GM20431 (cell line): Measurements from ENCODE around the gene LMBR1L.
"Not testable (repeated sequence)": the region's sequence is repeated elsewhere in the genome, so short reads cannot be mapped to it uniquely, and the experiment has no call there.

Source experiments
- in situ Hi-C: fragments of 300-500 bp; cut with MseI, MboI; formaldehyde crosslinking; loops from one replicate; pipeline ENCODE4 v1.15.0; 2020; ENCODE audit warnings: low sequenced_read_pairs; ENCODE audit not compliant: unreplicated experiment

The LMBR1L gene, protein sequence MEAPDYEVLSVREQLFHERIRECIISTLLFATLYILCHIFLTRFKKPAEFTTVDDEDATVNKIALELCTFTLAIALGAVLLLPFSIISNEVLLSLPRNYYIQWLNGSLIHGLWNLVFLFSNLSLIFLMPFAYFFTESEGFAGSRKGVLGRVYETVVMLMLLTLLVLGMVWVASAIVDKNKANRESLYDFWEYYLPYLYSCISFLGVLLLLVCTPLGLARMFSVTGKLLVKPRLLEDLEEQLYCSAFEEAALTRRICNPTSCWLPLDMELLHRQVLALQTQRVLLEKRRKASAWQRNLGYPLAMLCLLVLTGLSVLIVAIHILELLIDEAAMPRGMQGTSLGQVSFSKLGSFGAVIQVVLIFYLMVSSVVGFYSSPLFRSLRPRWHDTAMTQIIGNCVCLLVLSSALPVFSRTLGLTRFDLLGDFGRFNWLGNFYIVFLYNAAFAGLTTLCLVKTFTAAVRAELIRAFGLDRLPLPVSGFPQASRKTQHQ

DNA sequence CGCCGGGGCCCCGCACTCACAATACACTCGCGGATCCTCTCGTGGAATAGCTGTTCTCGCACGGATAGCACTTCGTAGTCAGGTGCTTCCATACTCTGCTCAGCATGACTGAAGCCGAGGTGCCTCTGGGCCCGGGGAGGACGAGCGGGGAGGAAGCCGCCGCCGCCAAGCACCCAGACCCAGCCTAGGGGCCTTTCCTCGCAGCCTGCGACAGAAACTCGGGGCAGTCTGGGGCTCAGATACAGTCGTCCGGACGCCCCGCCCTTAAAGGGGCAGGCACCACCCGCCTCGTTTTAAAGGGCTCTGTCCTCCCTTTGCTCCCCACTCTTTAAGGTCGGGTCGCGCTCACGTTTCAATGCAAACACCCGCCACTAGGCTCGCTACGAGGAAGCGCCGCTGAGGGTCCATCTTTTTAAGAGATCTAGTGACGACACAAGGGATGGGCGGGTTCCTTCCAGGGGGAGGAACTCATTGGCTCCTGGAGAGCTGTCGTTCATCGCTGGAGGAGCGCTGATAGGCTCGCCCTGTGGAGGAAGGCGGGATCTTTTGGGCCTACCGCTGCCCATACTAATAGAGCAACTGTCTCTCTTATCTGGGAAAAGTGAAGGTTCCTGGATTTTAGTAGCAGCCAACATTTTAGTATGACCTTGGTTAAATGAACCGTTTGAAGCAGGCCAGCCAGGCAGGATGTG, at the start of gene LMBR1L:
Gene LMBR1L (minus strand): TSS at position 384 of the 692 bp plus-strand sequence. CDS start 292 bp downstream, at position 92.
- in situ Hi-C loops = no loop called here

DNA sequence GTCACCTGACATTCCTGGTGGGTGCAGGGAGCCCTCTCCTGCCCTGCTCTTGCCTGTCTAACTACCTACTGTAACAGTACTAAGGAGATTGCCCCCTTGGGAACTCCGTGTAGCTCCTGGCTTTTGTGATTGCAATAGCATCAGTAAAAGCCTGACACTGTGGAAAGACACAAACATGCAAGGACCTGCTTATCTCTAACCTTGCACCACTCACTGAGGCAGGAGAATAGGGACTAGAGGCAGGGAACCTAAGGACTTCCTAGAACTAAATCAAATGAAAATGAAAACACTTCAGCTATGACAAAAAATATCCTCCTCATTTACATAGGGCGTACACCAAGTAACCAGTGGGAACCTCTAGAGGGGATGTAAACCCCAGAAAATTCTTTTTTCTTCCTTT, 49.8 kb upstream of the LMBR1L start:
- in situ Hi-C loops = no loop called here

GRCh38 chr12:49154221-49154620, 43.6 kb upstream of the LMBR1L start:
- in situ Hi-C loops = no loop called here

- in situ Hi-C loops = no loop called here
These were observed 36.7 kb upstream of the LMBR1L start for GRCh38 chr12:49147384-49147783.

DNA sequence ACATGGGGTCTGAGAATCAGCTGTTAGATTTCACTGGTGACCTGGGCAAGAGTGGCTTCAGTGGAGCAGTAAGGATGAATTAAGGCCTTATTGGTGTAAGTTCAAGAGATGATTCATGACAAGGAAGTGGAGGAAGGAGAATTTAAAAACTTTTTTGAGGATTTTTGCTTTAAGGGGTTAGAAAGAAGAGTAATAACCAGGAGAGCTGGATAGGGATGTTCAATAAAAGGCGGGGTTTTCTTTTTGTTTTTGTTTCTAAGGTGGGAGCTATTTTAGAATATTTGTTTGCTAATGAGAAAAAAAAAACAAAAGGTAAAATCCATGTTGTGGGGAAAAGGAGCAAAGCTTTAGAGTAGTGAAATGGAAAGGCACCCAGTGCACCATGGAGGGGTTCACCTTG, 35.8 kb upstream of the LMBR1L start:
- in situ Hi-C loops = no loop called here

GRCh38 chr12:49144384-49144783, 33.7 kb upstream of the LMBR1L start:
- in situ Hi-C loops = no loop called here

DNA sequence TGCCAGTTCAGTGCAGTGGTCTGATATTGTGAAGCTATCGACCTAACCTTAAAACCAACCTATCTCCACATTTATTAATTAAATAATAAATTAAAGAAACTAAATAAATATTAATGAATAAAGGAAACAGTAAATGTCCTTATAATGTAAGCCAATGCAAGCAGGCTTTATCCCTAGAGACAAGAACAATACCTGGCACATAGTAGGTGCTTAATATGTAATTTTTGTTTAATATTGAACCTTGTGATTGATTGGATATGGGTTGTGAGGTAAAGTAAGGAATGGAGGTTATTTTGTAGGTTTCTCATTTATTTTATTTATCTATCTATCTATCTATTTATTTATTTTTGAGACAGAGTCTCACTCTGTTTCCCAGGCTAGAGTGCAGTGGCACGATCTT, 28.4 kb upstream of the LMBR1L start:
- in situ Hi-C loops = no loop called here

GRCh38 chr12:49138587-49138986, 27.9 kb upstream of the LMBR1L start:
- in situ Hi-C loops = no loop called here

GRCh38 chr12:49137476-49137875, 26.8 kb upstream of the LMBR1L start:
- in situ Hi-C loops = no loop called here

GRCh38 chr12:49136997-49137396, 26.4 kb upstream of the LMBR1L start:
- in situ Hi-C loops = not testable (repeated sequence)

DNA sequence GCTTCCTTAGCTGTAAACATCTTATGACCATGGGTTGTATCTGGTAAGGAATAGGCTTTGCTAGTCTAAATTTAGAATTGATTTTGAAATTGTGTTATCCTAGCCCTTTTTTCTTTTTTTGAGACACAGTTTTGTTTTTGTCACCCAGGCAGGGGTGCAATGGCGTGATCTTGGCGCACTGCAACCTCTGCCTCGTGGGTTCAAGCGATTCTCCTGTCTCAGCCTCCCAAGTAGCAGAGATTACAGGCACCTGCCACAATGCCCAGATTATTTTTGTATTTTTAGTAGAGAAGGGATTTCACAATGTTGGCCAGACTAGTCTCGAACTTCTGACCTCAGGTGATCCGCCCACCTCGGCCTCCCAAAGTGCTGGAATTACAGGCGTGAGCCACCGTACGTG, 22.9 kb upstream of the LMBR1L start:
- in situ Hi-C loops = no loop called here

GRCh38 chr12:49133014-49133413, 22.4 kb upstream of the LMBR1L start:
- in situ Hi-C loops = no loop called here

DNA sequence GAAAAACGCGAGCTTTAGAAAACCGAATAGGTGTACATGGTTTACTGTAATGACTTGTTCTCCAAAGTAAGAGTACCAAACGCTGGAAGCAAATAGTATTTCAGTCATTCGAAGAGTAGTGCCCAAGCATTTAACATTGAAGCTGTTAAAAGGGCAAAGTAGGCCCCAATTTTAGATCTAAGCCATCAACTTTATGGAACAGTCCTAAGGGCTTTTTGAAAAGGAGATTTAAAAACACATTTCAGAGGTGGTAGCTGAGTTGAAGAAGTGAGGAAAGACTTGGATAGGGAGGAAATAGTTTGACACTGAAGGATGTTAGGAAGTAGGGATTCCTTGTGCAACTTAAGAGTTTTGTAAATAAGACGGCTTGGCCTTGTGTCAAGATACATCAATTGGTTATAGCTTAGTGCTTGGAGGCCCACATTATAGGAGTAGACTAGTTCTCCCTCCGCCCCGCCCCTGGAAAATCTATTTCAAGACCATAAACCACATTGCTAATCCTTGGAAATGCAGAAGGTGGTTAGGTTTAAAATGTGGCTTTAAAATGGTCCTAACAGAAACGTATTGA, 21.3 kb upstream of the LMBR1L start:
- in situ Hi-C loops = no loop called here

DNA sequence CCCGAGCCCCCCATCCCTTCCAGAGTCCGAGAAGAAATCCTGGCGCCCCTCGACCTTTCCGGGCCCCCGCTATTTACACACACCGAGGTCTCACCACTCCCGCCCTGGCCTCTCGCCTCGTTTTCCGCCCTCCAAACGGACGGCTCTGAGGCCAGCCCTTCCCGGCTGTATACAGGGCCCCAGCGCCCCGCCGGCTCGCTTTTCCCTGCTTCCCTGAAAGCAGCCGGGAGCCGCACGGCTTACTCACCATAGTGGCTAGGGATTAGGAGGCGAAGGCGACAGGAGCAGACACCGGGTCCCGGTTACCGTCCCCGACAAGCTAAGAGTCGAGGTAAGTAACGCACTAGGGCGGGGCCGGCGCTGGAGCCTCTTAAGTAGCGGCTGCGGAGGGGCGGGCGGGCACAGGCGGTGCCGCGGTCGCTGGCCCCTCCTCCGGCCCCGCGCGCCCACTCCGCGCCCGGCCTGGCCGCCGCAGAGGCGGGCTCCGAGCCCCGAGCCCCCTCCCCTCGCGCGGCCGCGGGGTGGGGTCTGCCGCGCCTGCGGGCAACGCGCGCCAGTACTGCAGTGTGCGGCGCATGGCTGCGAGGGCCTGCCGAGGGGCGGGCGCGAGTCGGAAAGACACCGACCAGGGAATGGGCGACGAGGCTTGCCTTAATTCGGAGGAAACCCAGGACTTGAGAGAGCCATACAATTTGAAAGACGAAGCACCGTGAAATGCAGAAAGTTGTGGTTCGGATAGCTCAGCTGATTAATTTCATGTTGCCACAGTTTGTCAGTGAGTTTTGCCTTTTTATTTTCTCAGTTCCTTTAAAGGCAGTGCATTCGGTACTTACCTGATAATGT, 20.6 kb upstream of the LMBR1L start, which contains the start of gene TUBA1B:
Gene TUBA1B (minus strand): TSS at position 345 of the 843 bp plus-strand sequence. CDS start 95 bp downstream, at position 250.
- in situ Hi-C loops = no loop called here

DNA sequence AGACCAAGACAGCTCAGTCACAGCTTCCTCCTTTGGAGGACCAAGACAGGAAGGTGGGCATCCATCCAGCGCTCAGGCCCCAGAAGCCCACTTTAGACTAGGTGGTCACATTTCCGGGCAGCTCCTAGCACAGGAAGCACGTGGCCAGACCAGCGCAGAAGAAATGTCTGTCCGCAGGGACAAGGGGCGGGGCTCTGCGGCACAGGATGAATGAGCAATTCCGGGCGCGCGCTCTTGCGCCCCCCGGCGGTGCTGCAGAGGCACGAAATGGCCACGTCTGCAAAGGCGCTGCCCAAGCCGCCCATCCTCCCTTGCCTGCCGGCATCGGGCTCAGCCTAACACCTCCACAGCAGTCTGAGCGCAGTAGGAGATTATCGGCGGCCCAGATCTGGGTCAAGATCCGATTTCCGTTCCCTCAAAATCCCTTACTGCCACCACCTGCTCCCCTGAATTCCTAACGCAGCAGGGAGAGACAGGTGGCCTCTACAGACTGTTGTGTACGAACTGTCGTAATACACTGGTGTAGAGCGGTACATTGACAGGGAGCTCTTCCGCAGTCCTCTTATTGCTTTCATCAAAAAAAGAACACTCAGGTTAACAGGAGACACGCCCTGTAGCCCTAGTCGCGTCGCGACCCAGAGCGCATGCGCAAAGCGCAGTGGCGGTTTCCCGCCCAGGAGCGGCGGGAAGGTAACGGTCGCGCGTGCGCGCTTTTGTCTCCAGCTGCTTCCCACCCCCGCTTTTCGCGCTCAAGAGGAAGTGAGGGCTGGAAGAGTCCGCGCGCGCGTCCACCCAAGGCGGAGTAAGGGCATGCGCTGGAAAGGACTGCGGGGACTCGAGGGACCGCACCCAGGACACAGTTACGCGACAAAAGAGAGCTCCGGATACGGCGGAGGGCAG, 19.8 kb upstream of the LMBR1L start:
- in situ Hi-C loops = no loop called here

DNA sequence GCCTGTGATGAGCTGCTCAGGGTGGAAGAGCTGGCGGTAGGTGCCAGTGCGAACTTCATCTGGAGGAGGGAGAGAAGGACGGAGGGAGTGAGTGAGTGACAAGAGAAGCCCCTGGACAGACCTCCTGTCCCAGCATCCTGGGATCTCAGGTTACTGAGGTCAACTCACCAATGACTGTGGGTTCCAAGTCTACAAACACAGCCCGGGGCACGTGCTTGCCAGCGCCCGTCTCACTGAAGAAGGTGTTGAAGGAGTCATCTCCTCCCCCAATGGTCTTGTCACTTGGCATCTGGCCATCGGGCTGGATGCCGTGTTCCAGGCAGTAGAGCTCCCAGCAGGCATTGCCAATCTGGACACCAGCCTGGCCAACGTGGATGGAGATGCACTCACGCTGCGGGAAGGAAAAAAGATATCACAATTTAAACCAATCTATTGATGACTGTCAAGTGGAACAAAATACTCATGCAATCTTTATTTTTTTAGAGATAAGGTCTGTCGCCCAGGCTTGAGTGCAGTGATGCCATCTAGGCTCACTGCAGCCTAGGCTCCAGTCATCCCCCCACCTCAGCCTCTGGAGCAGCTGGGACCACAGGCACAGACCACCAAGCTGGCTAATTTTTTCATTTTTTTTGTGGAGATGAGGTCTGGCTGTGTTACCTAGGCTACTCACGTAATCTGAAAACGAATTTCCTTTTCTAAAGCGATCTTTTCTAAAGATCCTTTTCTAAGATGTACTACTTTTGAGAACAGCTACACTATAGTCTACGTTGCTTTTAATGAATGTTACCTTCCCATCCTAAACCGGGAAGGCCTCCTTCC, 18.9 kb upstream of the LMBR1L start:
- in situ Hi-C loops = no loop called here

GRCh38 chr12:49127971-49128370, 17.3 kb upstream of the LMBR1L start:
- in situ Hi-C loops = not testable (repeated sequence)
